HUES48 (cell line): ENCODE results near the gene PRSS38.

Source experiments
- H3K27ac ChIP-seq: one replicate; pipeline ENCODE4 v1.7.0; 2013; ENCODE audit warnings: low read depth, low read length, inconsistent platforms
- H3K27me3 ChIP-seq: 2 replicates; pipeline ENCODE4 v1.6.1; 2013; ENCODE audit warnings: mild to moderate bottlenecking, low read length; ENCODE audit not compliant: control insufficient read depth, insufficient read depth
- H3K36me3 ChIP-seq: 2 replicates; pipeline ENCODE4 v1.6.1; 2013; ENCODE audit warnings: low read length; ENCODE audit not compliant: control insufficient read depth, insufficient read depth
- H3K4me1 ChIP-seq: 2 replicates; pipeline ENCODE4 v1.6.1; 2013; ENCODE audit warnings: mild to moderate bottlenecking, low read length; ENCODE audit not compliant: control insufficient read depth, insufficient read depth
- H3K4me3 ChIP-seq: 2 replicates; pipeline ENCODE4 v1.5.1; 2013; ENCODE audit warnings: mild to moderate bottlenecking, low read depth, low read length
- H3K9ac ChIP-seq: 2 replicates; pipeline ENCODE4 v1.6.1; 2013; ENCODE audit warnings: mild to moderate bottlenecking, low read depth, low read length, moderate library complexity
- H3K9me3 ChIP-seq: 2 replicates; pipeline ENCODE4 v1.6.1; 2013; ENCODE audit warnings: low read length; ENCODE audit not compliant: control insufficient read depth, insufficient read depth

The PRSS38 gene

GRCh38 chr1:227889047-227889862, 73.8 kb downstream of the PRSS38 start:
- Histone ChIP-seq H3K27me3 (no peaks in the 10 kb centered on the region), H3K27ac (no peak overlapping the region), H3K36me3 (no peaks in the 10 kb centered on the region), H3K9me3 (no peaks in the 10 kb centered on the region), H3K9ac (no peak overlapping the region), H3K4me1 (peaks cover 12% of the 10 kb centered on the region; the same call in 1 of the 2 replicates), H3K4me3 (no peak overlapping the region)

- Histone ChIP-seq H3K36me3 (no peaks in the 10 kb centered on the region), H3K9me3 (no peaks in the 10 kb centered on the region), H3K9ac (no peak overlapping the region), H3K27me3 (no peaks in the 10 kb centered on the region), H3K27ac (no peak overlapping the region), H3K4me1 (peaks cover 12% of the 10 kb centered on the region; the same call in 1 of the 2 replicates), H3K4me3 (no peak overlapping the region)
These were observed 74.5 kb downstream of the PRSS38 start for GRCh38 chr1:227889863-227890405.

- Histone ChIP-seq H3K4me1 (peaks cover 12% of the 10 kb centered on the region; the same call in 1 of the 2 replicates), H3K27ac (no peak overlapping the region), H3K36me3 (no peaks in the 10 kb centered on the region), H3K9ac (no peak overlapping the region), H3K4me3 (no peak overlapping the region), H3K9me3 (no peaks in the 10 kb centered on the region), H3K27me3 (no peaks in the 10 kb centered on the region)
These were observed 75.2 kb downstream of the PRSS38 start for GRCh38 chr1:227890451-227891222.

- Histone ChIP-seq H3K27me3 (no peaks in the 10 kb centered on the region), H3K9ac (no peak overlapping the region), H3K27ac (no peak overlapping the region), H3K4me3 (no peak overlapping the region), H3K4me1 (peaks cover 12% of the 10 kb centered on the region; the same call in 1 of the 2 replicates), H3K9me3 (no peaks in the 10 kb centered on the region), H3K36me3 (no peaks in the 10 kb centered on the region)
These were observed 75.9 kb downstream of the PRSS38 start for GRCh38 chr1:227891223-227891954.

- no peaks in the 10 kb centered on the region for H3K27me3 ChIP-seq
- no peaks in the 10 kb centered on the region for H3K9me3 ChIP-seq
- H3K4me1 ChIP-seq = peaks cover 12% of the 10 kb centered on the region; the same call in 1 of the 2 replicates
- no peaks in the 10 kb centered on the region for H3K36me3 ChIP-seq
- H3K27ac ChIP-seq = no peak overlapping the region
- no peak overlapping the region for H3K4me3 ChIP-seq
- H3K9ac ChIP-seq = no peak overlapping the region
These were observed 76.5 kb downstream of the PRSS38 start for GRCh38 chr1:227891955-227892488.

GRCh38 chr1:227892489-227893299, 77.2 kb downstream of the PRSS38 start:
- Histone ChIP-seq H3K27me3 (no peaks in the 10 kb centered on the region), H3K27ac (no peak overlapping the region), H3K4me1 (peaks cover 12% of the 10 kb centered on the region; the same call in 1 of the 2 replicates), H3K4me3 (no peak overlapping the region), H3K9me3 (no peaks in the 10 kb centered on the region), H3K36me3 (no peaks in the 10 kb centered on the region), H3K9ac (no peak overlapping the region)

- peaks cover 5% of the 10 kb centered on the region; the same call in 1 of the 2 replicates for H3K4me1 ChIP-seq
- no peaks in the 10 kb centered on the region for H3K27me3 ChIP-seq
- no peaks in the 10 kb centered on the region for H3K9me3 ChIP-seq
- no peak overlapping the region for H3K9ac ChIP-seq
- H3K4me3 ChIP-seq = no peak overlapping the region
- H3K27ac ChIP-seq = no peak overlapping the region
- H3K36me3 ChIP-seq = no peaks in the 10 kb centered on the region
These were observed 77.9 kb downstream of the PRSS38 start for GRCh38 chr1:227893300-227893948.

GRCh38 chr1:227893949-227894721, 78.7 kb downstream of the PRSS38 start:
- H3K27me3 ChIP-seq = no peaks in the 10 kb centered on the region
- no peaks in the 10 kb centered on the region for H3K36me3 ChIP-seq
- H3K4me3 ChIP-seq = no peak overlapping the region
- H3K9ac ChIP-seq = no peak overlapping the region
- H3K4me1 ChIP-seq = 0 out of 2 replicates have a peak, but pooled peaks cover 3% of the 10 kb centered on the region
- H3K9me3 ChIP-seq = no peaks in the 10 kb centered on the region
- no peak overlapping the region for H3K27ac ChIP-seq

GRCh38 chr1:227894831-227895451, 79.5 kb downstream of the PRSS38 start:
- H3K4me3 ChIP-seq = no peak overlapping the region
- H3K27ac ChIP-seq = no peak overlapping the region
- H3K36me3 ChIP-seq = no peaks in the 10 kb centered on the region
- H3K4me1 ChIP-seq = 0 out of 2 replicates have a peak, but pooled peaks cover 3% of the 10 kb centered on the region
- no peak overlapping the region for H3K9ac ChIP-seq
- no peaks in the 10 kb centered on the region for H3K27me3 ChIP-seq
- no peaks in the 10 kb centered on the region for H3K9me3 ChIP-seq
